ENCODE data around the gene RASA1. TPM values are rescaled to one million over a fixed set of nuclear protein-coding genes. Genes with fewer than 3 reads are reported as not detected.

RASA1 gene
- total and polyA plus RNA-seq, 5 donors from 2014 or later: 6.8 to 37.8 (median 8.6) TPM

DNA sequence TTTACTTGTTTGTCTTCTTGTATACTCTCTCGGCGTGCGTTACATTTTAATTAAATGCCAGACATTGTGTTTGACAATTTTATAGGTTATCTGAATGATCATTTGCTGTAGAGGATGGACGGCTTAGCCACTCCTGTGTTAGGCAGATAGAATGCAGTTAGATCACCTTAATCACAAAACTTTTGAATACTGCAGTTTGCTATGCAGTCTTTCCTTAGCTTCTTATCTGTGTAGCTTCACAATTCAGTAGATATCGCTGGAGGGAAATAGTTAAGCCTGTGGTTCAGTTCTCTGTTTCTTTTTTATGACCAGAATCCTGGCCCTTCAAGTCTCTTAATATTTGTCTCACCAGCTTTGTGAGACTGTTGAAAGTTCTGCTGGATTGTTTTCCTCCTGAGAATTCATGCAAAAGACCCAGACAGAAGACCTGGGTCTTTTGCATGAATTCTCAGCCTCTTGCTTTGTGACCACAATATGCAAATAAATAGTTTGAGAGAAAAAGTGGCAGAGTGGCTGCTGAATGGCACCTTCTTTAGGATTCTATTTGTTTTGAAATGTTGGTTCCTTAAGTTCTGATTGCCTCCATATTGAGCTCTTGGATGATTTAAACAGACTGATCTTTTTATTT lies 40.2 kb downstream of the RASA1 start:
- Histone ChIP-seq H3K27me3 (ENCODE audit: control insufficient read depth, insufficient read depth, low read length) (no peaks in the 10 kb centered on the region), H3K4me1 (ENCODE audit: control insufficient read depth, insufficient read depth, low read length, poor library complexity, severe bottlenecking) (peaks cover 25% of the 10 kb centered on the region), H3K9me3 (ENCODE audit: control insufficient read depth in 2 of 2, low read length in 2 of 2) (no peaks in the 10 kb centered on the region), H3K27ac (ENCODE audit: insufficient read depth, low read length, poor library complexity, severe bottlenecking) (no peak overlapping the region), H3K36me3 (ENCODE audit: control insufficient read depth, insufficient read depth, low read length) (peaks cover 26% of the 10 kb centered on the region), H3K4me3 (ENCODE audit: low read depth, low read length) (no peak overlapping the region)
- H3K27ac Mint-ChIP-seq: peak overlapping the region in 1 of 3 donors; percentile 60
- DNase-seq (no peak), ATAC-seq (ENCODE audit: low read depth in 2 of 2) (no peak)
- peaks cover 0 to 11% (median 2%) of the 10 kb centered on the region in 7 donors for H3K9me3 Mint-ChIP-seq
- peaks cover 39 to 61% (median 56%) of the 10 kb centered on the region in 4 donors for H3K4me1 Mint-ChIP-seq
- H3K36me3 Mint-ChIP-seq: peaks cover 47% of the 10 kb centered on the region
- H3K27me3 Mint-ChIP-seq: no peaks in the 10 kb centered on the region
- no peak overlapping the region for H3K4me3 Mint-ChIP-seq

GRCh38 chr5:87311405-87312279 lies 44.0 kb downstream of the RASA1 start:
- no peak for ATAC-seq (ENCODE audit: low read depth in 2 of 2)
- H3K27ac Mint-ChIP-seq: peak overlapping the region in 2 of 3 donors; percentile 11 to 42

DNA sequence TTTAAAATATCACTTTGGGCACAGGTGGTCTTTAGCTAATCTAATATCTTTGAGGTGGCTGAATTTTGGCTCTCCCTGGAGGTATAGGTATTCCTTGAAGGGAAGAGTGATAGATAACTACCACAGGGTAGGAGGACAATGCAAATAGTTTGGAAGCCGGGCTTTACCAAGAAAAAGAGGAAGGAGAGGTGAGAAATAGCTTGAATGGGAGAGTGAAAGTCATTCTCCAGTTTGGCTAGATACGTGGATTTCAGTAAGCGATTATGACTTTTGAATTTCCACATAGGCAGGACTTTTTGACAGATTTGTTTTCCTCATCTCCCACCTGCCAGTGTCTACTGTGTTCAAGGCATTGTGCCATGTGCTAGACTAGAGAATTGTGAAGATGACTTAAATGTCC lies 45.5 kb downstream of the RASA1 start:
- Histone ChIP-seq H3K4me1 (ENCODE audit: control insufficient read depth, insufficient read depth, low read length, poor library complexity, severe bottlenecking) (peaks cover 25% of the 10 kb centered on the region), H3K27me3 (ENCODE audit: control insufficient read depth, insufficient read depth, low read length) (no peaks in the 10 kb centered on the region), H3K9me3 (ENCODE audit: control insufficient read depth in 2 of 2, low read length in 2 of 2) (no peaks in the 10 kb centered on the region), H3K36me3 (ENCODE audit: control insufficient read depth, insufficient read depth, low read length) (no peaks in the 10 kb centered on the region), H3K4me3 (ENCODE audit: low read depth, low read length) (no peak overlapping the region), H3K27ac (ENCODE audit: insufficient read depth, low read length, poor library complexity, severe bottlenecking) (no peak overlapping the region)
- no peak overlapping the region for H3K4me3 Mint-ChIP-seq
- peaks cover 0 to 1% (median 0%) of the 10 kb centered on the region in 7 donors for H3K9me3 Mint-ChIP-seq
- H3K27ac Mint-ChIP-seq: peak overlapping the region in 2 of 3 donors; percentile 29 to 64
- H3K27me3 Mint-ChIP-seq: no peaks in the 10 kb centered on the region
- peaks cover 29% of the 10 kb centered on the region for H3K36me3 Mint-ChIP-seq
- peaks cover 54 to 77% (median 74%) of the 10 kb centered on the region in 4 donors for H3K4me1 Mint-ChIP-seq
- no peak for ATAC-seq (ENCODE audit: low read depth in 2 of 2)
- DNase-seq: no peak

More at GRCh38 chr5:87311405-87312279, 44.0 kb downstream of the RASA1 start:
- Mint-ChIP-seq H3K4me1 (peaks cover 55 to 76% (median 73%) of the 10 kb centered on the region in 4 donors), H3K36me3 (peaks cover 29% of the 10 kb centered on the region), H3K27me3 (no peaks in the 10 kb centered on the region), H3K4me3 (no peak overlapping the region), H3K9me3 (peaks cover 0 to 2% (median 0%) of the 10 kb centered on the region in 7 donors)
- Histone ChIP-seq H3K4me3 (ENCODE audit: low read depth, low read length) (no peak overlapping the region), H3K27ac (ENCODE audit: insufficient read depth, low read length, poor library complexity, severe bottlenecking) (no peak overlapping the region), H3K27me3 (ENCODE audit: control insufficient read depth, insufficient read depth, low read length) (no peaks in the 10 kb centered on the region), H3K9me3 (ENCODE audit: control insufficient read depth in 2 of 2, low read length in 2 of 2) (no peaks in the 10 kb centered on the region), H3K36me3 (ENCODE audit: control insufficient read depth, insufficient read depth, low read length) (no peaks in the 10 kb centered on the region), H3K4me1 (ENCODE audit: control insufficient read depth, insufficient read depth, low read length, poor library complexity, severe bottlenecking) (peaks cover 30% of the 10 kb centered on the region)
- DNase-seq: no peak

DNA sequence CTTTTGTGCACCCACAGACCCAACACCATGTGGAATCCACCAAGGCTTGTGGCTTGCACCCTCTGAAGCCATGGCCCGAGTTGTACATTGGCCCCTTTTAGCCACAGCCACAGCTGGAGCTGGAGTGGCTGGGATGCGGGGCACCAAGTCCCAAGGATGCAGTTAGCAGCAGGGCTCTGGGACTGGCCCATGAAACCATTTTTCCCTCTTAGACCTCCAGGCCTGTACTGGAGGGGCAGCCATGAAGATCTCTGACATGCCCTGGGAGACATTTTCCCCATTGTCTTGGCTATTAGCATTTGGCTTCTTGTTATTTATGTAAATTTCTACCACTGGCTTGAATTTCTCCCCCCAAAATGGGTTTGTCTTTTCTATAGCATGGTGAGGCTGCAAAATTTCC lies 51.8 kb downstream of the RASA1 start:
- Mint-ChIP-seq H3K27me3 (no peaks in the 10 kb centered on the region), H3K4me3 (no peak overlapping the region), H3K9me3 (peaks cover 0 to 2% (median 0%) of the 10 kb centered on the region in 7 donors), H3K27ac (peak overlapping the region in 1 of 3 donors; percentile 39), H3K4me1 (peaks cover 43 to 75% (median 65%) of the 10 kb centered on the region in 4 donors), H3K36me3 (peaks cover 26% of the 10 kb centered on the region)
- H3K4me3 ChIP-seq (ENCODE audit: low read depth, low read length): no peak overlapping the region
- no peaks in the 10 kb centered on the region for H3K9me3 ChIP-seq (ENCODE audit: control insufficient read depth in 2 of 2, low read length in 2 of 2)
- ATAC-seq (ENCODE audit: low read depth in 2 of 2) (no peak), DNase-seq (no peak)
- no peak overlapping the region for H3K27ac ChIP-seq (ENCODE audit: insufficient read depth, low read length, poor library complexity, severe bottlenecking)
- H3K36me3 ChIP-seq (ENCODE audit: control insufficient read depth, insufficient read depth, low read length): peaks cover 3% of the 10 kb centered on the region
- H3K4me1 ChIP-seq (ENCODE audit: control insufficient read depth, insufficient read depth, low read length, poor library complexity, severe bottlenecking): peaks cover 14% of the 10 kb centered on the region
- H3K27me3 ChIP-seq (ENCODE audit: control insufficient read depth, insufficient read depth, low read length): no peaks in the 10 kb centered on the region

- Mint-ChIP-seq H3K4me1 (peaks cover 43 to 74% (median 63%) of the 10 kb centered on the region in 4 donors), H3K27me3 (no peaks in the 10 kb centered on the region), H3K9me3 (peaks cover 0 to 2% (median 0%) of the 10 kb centered on the region in 7 donors), H3K4me3 (no peak overlapping the region), H3K36me3 (peaks cover 21% of the 10 kb centered on the region), H3K27ac (no peak overlapping the region)
- peaks cover 12% of the 10 kb centered on the region for H3K4me1 ChIP-seq (ENCODE audit: control insufficient read depth, insufficient read depth, low read length, poor library complexity, severe bottlenecking)
- no peaks in the 10 kb centered on the region for H3K9me3 ChIP-seq (ENCODE audit: control insufficient read depth in 2 of 2, low read length in 2 of 2)
- no peak for DNase-seq
- H3K36me3 ChIP-seq (ENCODE audit: control insufficient read depth, insufficient read depth, low read length): peaks cover 3% of the 10 kb centered on the region
- H3K4me3 ChIP-seq (ENCODE audit: low read depth, low read length): no peak overlapping the region
- no peak for ATAC-seq (ENCODE audit: low read depth in 2 of 2)
- H3K27ac ChIP-seq (ENCODE audit: insufficient read depth, low read length, poor library complexity, severe bottlenecking): no peak overlapping the region
- no peaks in the 10 kb centered on the region for H3K27me3 ChIP-seq (ENCODE audit: control insufficient read depth, insufficient read depth, low read length)
These were observed 53.9 kb downstream of the RASA1 start for GRCh38 chr5:87321605-87322004.

DNA sequence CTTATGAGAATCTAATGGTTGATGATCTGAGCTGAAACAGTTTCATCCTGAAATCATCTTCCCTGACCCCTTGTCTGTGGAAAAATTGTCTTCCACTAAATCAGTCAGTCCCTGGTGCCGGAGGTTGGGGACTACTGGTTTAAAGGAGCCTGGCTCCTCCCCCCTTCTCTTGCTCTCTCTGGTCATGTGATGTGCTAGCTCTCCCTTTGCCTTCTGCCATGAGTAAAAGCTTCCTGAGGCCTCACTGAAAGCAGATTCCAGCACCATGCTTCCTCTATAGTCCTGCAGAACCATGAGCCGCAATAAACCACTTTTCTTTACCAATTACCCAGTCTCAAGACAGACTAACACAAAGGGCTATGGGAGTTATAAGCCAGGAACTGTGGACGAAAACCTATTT lies 54.7 kb downstream of the RASA1 start:
- no peaks in the 10 kb centered on the region for H3K27me3 Mint-ChIP-seq
- H3K36me3 ChIP-seq (ENCODE audit: control insufficient read depth, insufficient read depth, low read length): peaks cover 3% of the 10 kb centered on the region
- ATAC-seq (ENCODE audit: low read depth in 2 of 2) (no peak), DNase-seq (no peak)
- H3K9me3 ChIP-seq (ENCODE audit: control insufficient read depth in 2 of 2, low read length in 2 of 2): no peaks in the 10 kb centered on the region
- H3K36me3 Mint-ChIP-seq: peaks cover 21% of the 10 kb centered on the region
- H3K4me1 Mint-ChIP-seq: peaks cover 46 to 76% (median 60%) of the 10 kb centered on the region in 4 donors
- peaks cover 12% of the 10 kb centered on the region for H3K4me1 ChIP-seq (ENCODE audit: control insufficient read depth, insufficient read depth, low read length, poor library complexity, severe bottlenecking)
- peaks cover 0 to 2% (median 0%) of the 10 kb centered on the region in 7 donors for H3K9me3 Mint-ChIP-seq
- H3K4me3 Mint-ChIP-seq: no peak overlapping the region
- H3K27ac ChIP-seq (ENCODE audit: insufficient read depth, low read length, poor library complexity, severe bottlenecking): no peak overlapping the region
- no peak overlapping the region for H3K4me3 ChIP-seq (ENCODE audit: low read depth, low read length)
- H3K27me3 ChIP-seq (ENCODE audit: control insufficient read depth, insufficient read depth, low read length): no peaks in the 10 kb centered on the region
- peak overlapping the region; percentile 13 to 79 (median 48) for H3K27ac Mint-ChIP-seq

DNA sequence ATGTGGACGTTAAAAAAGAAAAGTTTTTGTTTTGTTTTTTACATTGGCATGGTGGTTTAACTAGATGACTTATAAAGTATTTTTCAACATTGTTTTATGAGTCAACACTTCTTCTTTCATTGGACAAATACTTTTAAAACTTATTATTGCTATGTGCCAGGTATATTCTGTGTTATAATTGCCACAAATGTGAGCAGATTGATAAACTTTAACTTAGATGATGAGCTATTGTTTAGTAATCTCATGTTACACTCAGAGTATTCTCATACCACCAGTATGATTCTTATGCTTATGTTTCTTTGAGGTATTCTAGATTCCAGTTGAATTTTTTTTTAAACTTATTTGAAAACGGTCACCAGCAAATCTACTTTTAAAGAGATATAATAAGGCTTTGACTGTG lies 60.3 kb downstream of the RASA1 start:
- no peak for DNase-seq
- H3K36me3 Mint-ChIP-seq: no peaks in the 10 kb centered on the region

More for the DNA sequence above, 60.3 kb downstream of the RASA1 start:
- Mint-ChIP-seq H3K4me1 (peaks cover 42 to 73% (median 55%) of the 10 kb centered on the region in 4 donors), H3K9me3 (no peaks in the 10 kb centered on the region), H3K27me3 (no peaks in the 10 kb centered on the region), H3K4me3 (peak overlapping the region in 1 of 4 donors; percentile 76), H3K27ac (peak overlapping the region in 1 of 3 donors; percentile 68)
- no peak overlapping the region for H3K27ac ChIP-seq (ENCODE audit: insufficient read depth, low read length, poor library complexity, severe bottlenecking)
- no peak overlapping the region for H3K4me3 ChIP-seq (ENCODE audit: low read depth, low read length)
- ATAC-seq (ENCODE audit: low read depth in 2 of 2): no peak
- H3K27me3 ChIP-seq (ENCODE audit: control insufficient read depth, insufficient read depth, low read length): no peaks in the 10 kb centered on the region
- peaks cover 18% of the 10 kb centered on the region for H3K4me1 ChIP-seq (ENCODE audit: control insufficient read depth, insufficient read depth, low read length, poor library complexity, severe bottlenecking)
- no peaks in the 10 kb centered on the region for H3K9me3 ChIP-seq (ENCODE audit: control insufficient read depth in 2 of 2, low read length in 2 of 2)
- peaks cover 9% of the 10 kb centered on the region for H3K36me3 ChIP-seq (ENCODE audit: control insufficient read depth, insufficient read depth, low read length)

All from CD4-positive, CD25-positive, alpha-beta regulatory T cell (primary cell).